Sigmoid colon (tissue), 4 donors: ENCODE results near the gene GNB3.

Experiments used
- POLR2A ChIP-seq, 2 donors: fragments of 450-650 bp; IDR thresholded peaks; one replicate each; pipeline ENCODE4 v1.6.1; 2016; ENCODE audit warnings: antibody characterized with exemption in 2 of 2, mild to moderate bottlenecking in 2 of 2, moderate library complexity in 2 of 2
- POLR2AphosphoS5 ChIP-seq, 4 donors: sonication (generic); formaldehyde crosslinking; IDR thresholded peaks; one replicate each; pipeline ENCODE4 v1.6.1; 2017; ENCODE audit warnings: antibody characterized with exemption in 4 of 4
- TF ChIP-seq, protein P1 (sequence below), 4 experiments: fragments of 450-650 bp in 3 of 4; fragments of 200-600 bp in 1 of 4; IDR thresholded peaks; one replicate each; pipeline ENCODE4 v1.5.1; 2016 to 2019; ENCODE audit warnings: antibody characterized with exemption in 4 of 4, mild to moderate bottlenecking in 3 of 4, moderate library complexity in 2 of 4

DNA sequence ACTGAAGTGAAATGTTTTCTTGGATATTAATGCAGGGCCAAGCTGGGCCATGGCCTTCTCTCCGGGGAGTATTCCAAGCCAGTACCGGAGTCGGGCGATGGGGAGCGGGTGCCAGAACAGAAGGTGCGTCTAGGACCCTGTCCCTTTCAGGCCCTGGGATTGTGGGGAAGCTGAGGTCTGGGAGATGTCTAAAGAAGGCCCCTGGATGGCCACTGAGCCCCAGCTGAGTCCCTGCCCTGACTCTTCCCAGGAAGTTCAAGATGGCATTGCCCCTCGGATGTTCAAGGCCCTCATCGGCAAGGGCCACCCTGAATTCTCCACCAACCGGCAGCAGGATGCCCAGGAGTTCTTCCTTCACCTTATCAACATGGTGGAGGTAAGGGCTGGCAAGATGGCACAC is 19.4 kb downstream of the GNB3 start:
- TF ChIP-seq, protein P1, sequence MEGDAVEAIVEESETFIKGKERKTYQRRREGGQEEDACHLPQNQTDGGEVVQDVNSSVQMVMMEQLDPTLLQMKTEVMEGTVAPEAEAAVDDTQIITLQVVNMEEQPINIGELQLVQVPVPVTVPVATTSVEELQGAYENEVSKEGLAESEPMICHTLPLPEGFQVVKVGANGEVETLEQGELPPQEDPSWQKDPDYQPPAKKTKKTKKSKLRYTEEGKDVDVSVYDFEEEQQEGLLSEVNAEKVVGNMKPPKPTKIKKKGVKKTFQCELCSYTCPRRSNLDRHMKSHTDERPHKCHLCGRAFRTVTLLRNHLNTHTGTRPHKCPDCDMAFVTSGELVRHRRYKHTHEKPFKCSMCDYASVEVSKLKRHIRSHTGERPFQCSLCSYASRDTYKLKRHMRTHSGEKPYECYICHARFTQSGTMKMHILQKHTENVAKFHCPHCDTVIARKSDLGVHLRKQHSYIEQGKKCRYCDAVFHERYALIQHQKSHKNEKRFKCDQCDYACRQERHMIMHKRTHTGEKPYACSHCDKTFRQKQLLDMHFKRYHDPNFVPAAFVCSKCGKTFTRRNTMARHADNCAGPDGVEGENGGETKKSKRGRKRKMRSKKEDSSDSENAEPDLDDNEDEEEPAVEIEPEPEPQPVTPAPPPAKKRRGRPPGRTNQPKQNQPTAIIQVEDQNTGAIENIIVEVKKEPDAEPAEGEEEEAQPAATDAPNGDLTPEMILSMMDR (IDR thresholded peaks at IDR 0.05) = no peak
- TF ChIP-seq POLR2AphosphoS5 (IDR thresholded peaks at IDR 0.05) (no peak), POLR2A (IDR thresholded peaks at IDR 0.05) (no peak)
